ENCODE results near the gene PTPRM. TPM values are rescaled to one million over a fixed set of nuclear protein-coding genes. Genes with fewer than 3 reads are reported as not detected.

PTPRM gene
- polyA plus RNA-seq, 1 donor from 2014 or later: 126 TPM

GRCh38 chr18:8249811-8250210, 682.7 kb downstream of the PTPRM start:
- Histone ChIP-seq H3K27me3 (ENCODE audit: insufficient read depth, low read depth, low read length) (no peaks in the 10 kb centered on the region), H3K4me2 (ENCODE audit: low read length) (peak overlapping the region; percentile 4), H3F3A (ENCODE audit: insufficient read depth, low read length, poor library complexity, severe bottlenecking) (no peaks in the 10 kb centered on the region), H3K9me2 (ENCODE audit: insufficient read depth, low read length) (no peaks in the 10 kb centered on the region), H3K36me3 (ENCODE audit: insufficient read depth, low read length) (no peaks in the 10 kb centered on the region), H3K27ac (ENCODE audit: low read length) (peak overlapping the region; percentile 78), H3K79me2 (replicated peaks; ENCODE audit: insufficient read depth, low read length) (no peaks in the 10 kb centered on the region), H3K9me3 (ENCODE audit: low read length) (no peaks in the 10 kb centered on the region), H3K9ac (ENCODE audit: low read length) (peak overlapping the region; percentile 7), H4K20me1 (ENCODE audit: insufficient read depth) (no peaks in the 10 kb centered on the region), H3K4me3 (ENCODE audit: low read length) (peak overlapping the region; percentile 22), H2AFZ (ENCODE audit: low read depth, low read length) (no peak overlapping the region)
- TF ChIP-seq EP300 (conservative IDR thresholded peaks at IDR 0.05; ENCODE audit: poor library complexity, severe bottlenecking): no peak
- TF ChIP-seq RAD21 (conservative IDR thresholded peaks at IDR 0.05): no peak
- no peak for TF ChIP-seq CTCF (IDR thresholded peaks at IDR 0.05; ENCODE audit: poor library complexity, severe bottlenecking)
- TF ChIP-seq, protein P1, sequence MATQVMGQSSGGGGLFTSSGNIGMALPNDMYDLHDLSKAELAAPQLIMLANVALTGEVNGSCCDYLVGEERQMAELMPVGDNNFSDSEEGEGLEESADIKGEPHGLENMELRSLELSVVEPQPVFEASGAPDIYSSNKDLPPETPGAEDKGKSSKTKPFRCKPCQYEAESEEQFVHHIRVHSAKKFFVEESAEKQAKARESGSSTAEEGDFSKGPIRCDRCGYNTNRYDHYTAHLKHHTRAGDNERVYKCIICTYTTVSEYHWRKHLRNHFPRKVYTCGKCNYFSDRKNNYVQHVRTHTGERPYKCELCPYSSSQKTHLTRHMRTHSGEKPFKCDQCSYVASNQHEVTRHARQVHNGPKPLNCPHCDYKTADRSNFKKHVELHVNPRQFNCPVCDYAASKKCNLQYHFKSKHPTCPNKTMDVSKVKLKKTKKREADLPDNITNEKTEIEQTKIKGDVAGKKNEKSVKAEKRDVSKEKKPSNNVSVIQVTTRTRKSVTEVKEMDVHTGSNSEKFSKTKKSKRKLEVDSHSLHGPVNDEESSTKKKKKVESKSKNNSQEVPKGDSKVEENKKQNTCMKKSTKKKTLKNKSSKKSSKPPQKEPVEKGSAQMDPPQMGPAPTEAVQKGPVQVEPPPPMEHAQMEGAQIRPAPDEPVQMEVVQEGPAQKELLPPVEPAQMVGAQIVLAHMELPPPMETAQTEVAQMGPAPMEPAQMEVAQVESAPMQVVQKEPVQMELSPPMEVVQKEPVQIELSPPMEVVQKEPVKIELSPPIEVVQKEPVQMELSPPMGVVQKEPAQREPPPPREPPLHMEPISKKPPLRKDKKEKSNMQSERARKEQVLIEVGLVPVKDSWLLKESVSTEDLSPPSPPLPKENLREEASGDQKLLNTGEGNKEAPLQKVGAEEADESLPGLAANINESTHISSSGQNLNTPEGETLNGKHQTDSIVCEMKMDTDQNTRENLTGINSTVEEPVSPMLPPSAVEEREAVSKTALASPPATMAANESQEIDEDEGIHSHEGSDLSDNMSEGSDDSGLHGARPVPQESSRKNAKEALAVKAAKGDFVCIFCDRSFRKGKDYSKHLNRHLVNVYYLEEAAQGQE (IDR thresholded peaks at IDR 0.05; ENCODE audit: borderline replicate concordance): no peak
- no peak for TF ChIP-seq SMC3 (conservative IDR thresholded peaks at IDR 0.05; ENCODE audit: poor library complexity)
- no peak for TF ChIP-seq POLR2AphosphoS5 (IDR thresholded peaks at IDR 0.05)
- no peak for TF ChIP-seq EZH2 (IDR thresholded peaks at IDR 0.05; ENCODE audit: borderline replicate concordance, insufficient read depth, low read length, poor library complexity, severe bottlenecking)
- TF ChIP-seq TAF1 (IDR thresholded peaks at IDR 0.05; ENCODE audit: low read depth): no peak
- no peak for TF ChIP-seq MXI1 (conservative IDR thresholded peaks at IDR 0.05; ENCODE audit: poor library complexity, severe bottlenecking)

DNA sequence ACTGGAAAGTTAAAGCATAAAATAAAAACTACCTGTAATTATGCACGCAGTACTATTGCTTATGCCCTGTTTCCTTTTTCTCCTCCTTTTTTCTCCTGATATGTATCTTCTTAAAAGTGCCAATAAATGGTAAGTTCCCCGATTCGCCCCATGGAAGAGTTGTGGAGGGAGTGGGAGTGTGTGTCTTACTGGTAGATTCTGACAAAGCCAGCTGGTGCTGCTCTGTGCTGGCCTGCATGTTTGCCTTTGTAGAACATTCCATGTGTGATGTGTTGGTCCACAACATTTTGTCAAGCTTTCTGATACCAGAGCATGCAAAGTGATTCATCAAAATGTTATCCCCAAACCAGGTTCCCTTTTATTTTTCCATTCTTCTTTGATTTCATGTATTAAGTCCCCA, 685.3 kb downstream of the PTPRM start:
- no peak for TF ChIP-seq EP300 (conservative IDR thresholded peaks at IDR 0.05; ENCODE audit: poor library complexity, severe bottlenecking)
- no peak for TF ChIP-seq RAD21 (conservative IDR thresholded peaks at IDR 0.05)
- no peak for TF ChIP-seq EZH2 (IDR thresholded peaks at IDR 0.05; ENCODE audit: borderline replicate concordance, insufficient read depth, low read length, poor library complexity, severe bottlenecking)
- TF ChIP-seq POLR2AphosphoS5 (IDR thresholded peaks at IDR 0.05): no peak
- no peak for TF ChIP-seq MXI1 (conservative IDR thresholded peaks at IDR 0.05; ENCODE audit: poor library complexity, severe bottlenecking)
- no peak for TF ChIP-seq SMC3 (conservative IDR thresholded peaks at IDR 0.05; ENCODE audit: poor library complexity)
- TF ChIP-seq, protein P1 (IDR thresholded peaks at IDR 0.05; ENCODE audit: borderline replicate concordance): no peak
- Histone ChIP-seq H3K79me2 (replicated peaks; ENCODE audit: insufficient read depth, low read length) (no peaks in the 10 kb centered on the region), H3K9me3 (ENCODE audit: low read length) (no peaks in the 10 kb centered on the region), H3K36me3 (ENCODE audit: insufficient read depth, low read length) (no peaks in the 10 kb centered on the region), H3K4me2 (ENCODE audit: low read length) (no peak overlapping the region), H3K4me3 (ENCODE audit: low read length) (no peak overlapping the region), H4K20me1 (ENCODE audit: insufficient read depth) (no peaks in the 10 kb centered on the region), H3K9me2 (ENCODE audit: insufficient read depth, low read length) (no peaks in the 10 kb centered on the region), H3K27me3 (ENCODE audit: insufficient read depth, low read depth, low read length) (no peaks in the 10 kb centered on the region), H3K27ac (ENCODE audit: low read length) (no peak overlapping the region), H3F3A (ENCODE audit: insufficient read depth, low read length, poor library complexity, severe bottlenecking) (no peaks in the 10 kb centered on the region), H2AFZ (ENCODE audit: low read depth, low read length) (no peak overlapping the region), H3K9ac (ENCODE audit: low read length) (no peak overlapping the region)
